Suprapubic skin (tissue), 4 donors: ENCODE data around the gene WSCD1.

ENCODE experiments used
- CTCF ChIP-seq, 2 donors: fragments of 200-600 bp in 1 of 2; fragments of 450-650 bp in 1 of 2; sonication (generic) in 1 of 2; IDR thresholded peaks; one replicate each; pipeline ENCODE4 v1.5.1; 2016 to 2019; ENCODE audit warnings: antibody characterized with exemption in 2 of 2, mild to moderate bottlenecking in 1 of 2, moderate library complexity in 1 of 2
- EP300 ChIP-seq: sonication (generic); formaldehyde crosslinking; IDR thresholded peaks from one replicate; pipeline ENCODE4 v1.6.1; 2017; ENCODE audit warnings: antibody characterized with exemption
- POLR2A ChIP-seq, 2 donors: fragments of 450-650 bp; IDR thresholded peaks; one replicate each; pipeline ENCODE4 v1.6.1; 2017; ENCODE audit warnings: antibody characterized with exemption in 2 of 2, mild to moderate bottlenecking in 2 of 2, moderate library complexity in 2 of 2
- POLR2AphosphoS5 ChIP-seq, 3 donors: sonication (generic); formaldehyde crosslinking; IDR thresholded peaks; one replicate each; pipeline ENCODE4 v1.6.1; 2017; ENCODE audit warnings: antibody characterized with exemption in 3 of 3

DNA sequence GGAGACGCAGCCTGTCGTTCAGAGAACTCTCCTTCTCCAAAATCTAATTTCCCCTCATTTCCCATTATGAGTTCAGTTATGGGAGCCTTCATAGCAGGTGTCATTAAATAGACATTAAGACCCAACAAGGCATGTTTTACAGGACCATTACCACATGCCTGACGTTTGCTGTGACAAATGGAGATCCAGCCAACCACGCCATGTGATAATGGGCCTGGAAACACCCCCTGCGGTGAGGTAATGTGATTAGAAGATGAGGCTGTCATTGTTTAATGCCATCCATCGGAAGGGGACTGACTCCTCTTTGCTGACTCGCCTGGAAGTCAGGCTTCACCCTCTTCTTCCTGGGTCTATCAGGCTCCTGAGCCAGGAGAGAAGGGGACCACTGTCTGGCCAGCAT lies 76.9 kb downstream of the WSCD1 start:
- TF ChIP-seq POLR2A (IDR thresholded peaks at IDR 0.05) (no peak), CTCF (IDR thresholded peaks at IDR 0.05) (no peak), POLR2AphosphoS5 (IDR thresholded peaks at IDR 0.05) (no peak), EP300 (no peak)
